Natural killer cell (primary cell): ENCODE measurements around the gene LYRM9. TPM values are rescaled to one million over a fixed set of nuclear protein-coding genes. Genes with fewer than 3 reads are reported as not detected.

ENCODE experiments used
- total RNA-seq, 4 donors: library from RNA; stranded (reverse); fragments of 120-200 nt in 1 of 4; gene quantifications; one replicate each; pipeline versions ENCODE4 v1.2.3 to v1.2.4, GENCODE V29; 2013 to 2022

LYRM9 gene
- total RNA-seq, 3 donors from 2014 or later (not counting 1 experiment from before 2014, with no cell fraction given) = 7.8 to 13.0 (median 9.3) TPM

Other genes with a start within 250 kb of the LYRM9 start
- gene NOS2, start 92.8 kb downstream of the LYRM9 start, total RNA-seq = under 1 TPM in 2 of 3 donors, not detected in 1; 0.19 to 0.20 TPM
- gene NLK, start 149.3 kb upstream of the LYRM9 start, total RNA-seq = 10 to 100 TPM; 18.3 to 35.6 (median 20.8) TPM